Occipital lobe (tissue), 2 donors: ENCODE measurements around the gene DDX60. TPM values are rescaled to one million over a fixed set of nuclear protein-coding genes. Genes with fewer than 3 reads are reported as not detected.
"Not testable (repeated sequence)": the region's sequence is repeated elsewhere in the genome, so short reads cannot be mapped to it uniquely, and the experiment has no call there.

Source experiments
- DNase-seq: peaks from one replicate; lab custom pipeline; 2025; lab: John Stamatoyannopoulos, UW
- total RNA-seq: library from RNA; depleted of rRNA; stranded (reverse); fragments of >200 nt; gene quantifications from one replicate; pipeline ENCODE4 v1.2.3, GENCODE V29; 2014

The DDX60 gene
- total RNA-seq, 1 donor from 2014 or later: 6.7 TPM

DNA sequence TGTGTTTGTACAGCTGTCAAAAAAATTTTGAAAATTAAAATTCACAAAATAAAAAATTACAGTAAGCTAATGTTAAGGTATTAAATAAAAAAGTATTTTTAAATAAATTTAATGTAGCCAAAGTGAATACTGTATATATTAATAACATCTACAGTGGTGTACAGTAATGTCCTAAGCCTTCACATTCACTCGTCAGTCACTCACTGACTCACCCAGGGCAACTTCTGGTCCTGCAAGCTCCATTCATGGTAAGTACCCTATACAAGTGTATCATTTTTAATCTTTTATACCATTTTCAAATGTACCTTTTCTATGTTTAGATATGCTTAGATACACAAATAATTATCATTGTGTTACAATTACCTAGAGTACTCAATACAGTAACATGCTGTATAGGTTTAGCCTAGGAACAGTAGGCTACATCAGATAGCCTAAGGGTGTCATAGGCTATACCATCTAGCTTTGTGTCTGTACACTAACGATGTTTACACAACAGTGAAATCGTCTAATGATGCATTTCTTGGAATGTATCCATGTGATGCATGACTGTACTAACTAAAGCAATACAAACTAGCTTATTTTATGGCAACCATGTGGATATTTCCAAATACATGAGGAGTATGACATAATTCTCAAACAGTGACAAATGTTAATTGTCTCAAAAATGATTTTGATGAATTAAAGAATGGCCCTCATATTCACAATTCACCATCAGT, 13.7 kb downstream of the DDX60 start:
- DNase-seq: no peak

GRCh38 chr4:168303430-168303829, 15.1 kb downstream of the DDX60 start:
- not testable (repeated sequence) for DNase-seq

DNA sequence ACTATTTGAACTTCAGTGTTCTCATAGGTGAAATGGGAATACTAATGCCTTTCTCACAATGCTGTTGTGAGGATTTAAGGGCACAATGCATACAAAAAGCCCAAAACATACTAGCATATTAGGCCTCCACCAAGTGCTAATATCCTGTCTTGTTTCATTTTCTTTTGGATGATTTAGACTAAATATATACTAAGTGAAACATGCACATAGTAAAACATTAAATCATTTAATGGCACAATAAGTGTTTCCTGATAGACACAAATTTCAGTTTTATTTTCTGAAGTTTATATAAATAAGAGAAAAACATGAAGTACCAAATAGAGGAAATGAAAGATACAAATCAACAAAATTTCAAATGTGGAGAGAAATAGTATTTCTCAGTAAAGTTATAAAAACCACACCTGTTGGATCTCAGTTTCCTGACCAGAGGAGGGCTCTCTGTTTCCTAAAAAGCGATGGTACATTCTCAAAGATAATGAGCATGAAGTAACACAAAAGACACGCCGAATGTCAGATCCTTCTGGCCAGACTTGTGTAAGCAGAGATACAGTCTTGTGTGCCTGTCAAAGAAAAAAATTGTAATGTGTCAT, 25.1 kb downstream of the DDX60 start:
- no peak for DNase-seq

DNA sequence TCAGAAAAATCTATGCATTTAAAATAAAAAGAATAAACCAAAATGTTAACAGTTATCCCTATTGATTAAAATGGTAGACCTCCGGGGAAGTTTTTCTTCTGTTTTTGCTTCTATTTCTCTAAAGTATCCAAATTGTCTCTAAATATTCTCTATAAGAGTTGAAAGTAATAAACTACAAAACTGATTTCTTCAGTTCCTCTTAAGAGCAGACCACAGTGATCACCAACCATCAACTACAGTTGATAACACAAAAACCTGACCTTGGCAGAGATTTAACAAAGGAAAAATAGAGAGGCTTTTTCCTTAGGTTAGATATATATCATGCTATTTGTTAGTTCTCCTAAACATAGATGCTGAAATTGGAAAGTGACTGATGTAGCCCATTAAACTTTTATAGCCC, 27.3 kb downstream of the DDX60 start:
- DNase-seq: no peak

DNA sequence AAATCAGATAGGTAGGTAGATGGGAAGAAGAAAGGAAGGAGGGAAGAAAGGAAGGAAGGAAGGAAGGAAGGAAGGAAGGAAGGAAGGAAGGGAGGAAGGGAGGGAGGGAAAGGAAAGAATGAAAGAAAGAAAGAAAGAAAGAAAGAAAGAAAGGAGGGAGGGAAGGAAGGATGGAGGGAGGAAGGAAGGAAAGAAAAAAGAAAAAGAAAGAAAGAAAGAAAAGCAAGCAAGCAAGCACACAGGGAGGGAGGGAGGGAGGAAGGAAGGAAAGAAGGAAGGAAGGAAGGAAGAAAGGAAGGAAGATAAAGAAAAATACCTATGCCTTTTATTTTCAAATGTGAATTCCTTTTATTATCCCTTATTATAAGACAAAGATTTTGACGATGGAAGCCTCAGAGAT, 32.7 kb downstream of the DDX60 start:
- not testable (repeated sequence) for DNase-seq

DNA sequence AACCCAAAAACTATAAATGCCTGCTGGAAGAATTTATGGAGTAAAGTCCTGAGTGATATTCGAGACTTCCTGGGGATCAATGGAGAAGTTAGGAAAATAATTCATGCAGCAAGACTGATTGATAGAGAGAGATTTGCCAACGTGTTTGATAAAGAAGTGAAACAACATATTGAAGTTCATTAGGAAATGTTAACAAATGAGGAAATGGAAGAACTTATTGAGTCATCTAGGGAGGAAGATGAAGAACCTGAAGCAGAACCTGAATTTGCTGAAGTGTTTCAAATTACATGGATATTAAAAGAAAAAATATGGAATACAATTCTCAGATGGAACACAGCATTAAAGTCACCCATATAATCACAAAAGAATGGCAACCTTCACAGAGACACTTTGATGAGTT, 39.0 kb downstream of the DDX60 start:
- no peak for DNase-seq

DNA sequence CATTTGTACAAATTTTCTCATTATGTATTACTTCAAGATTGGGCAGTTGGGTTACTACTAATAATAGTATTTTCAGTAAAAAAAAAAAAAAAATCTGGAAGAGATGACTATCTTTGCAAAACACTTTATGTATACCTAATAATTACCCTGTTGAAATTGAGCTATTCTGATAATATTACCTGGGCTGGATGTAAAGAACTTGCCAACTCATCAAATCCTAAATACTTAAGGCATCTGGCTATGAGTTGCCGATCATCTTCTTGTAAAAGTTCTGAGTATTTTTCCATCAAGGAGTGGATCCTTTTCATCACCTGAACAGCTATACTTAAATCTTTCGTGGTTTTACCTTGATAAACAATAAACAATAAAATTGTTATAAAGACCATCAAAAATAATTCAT, 42.7 kb downstream of the DDX60 start:
- DNase-seq: no peak

GRCh38 chr4:168274871-168275270, 43.7 kb downstream of the DDX60 start:
- no peak for DNase-seq

- DNase-seq: no peak
These were observed 44.7 kb downstream of the DDX60 start for GRCh38 chr4:168273838-168274237.

DNA sequence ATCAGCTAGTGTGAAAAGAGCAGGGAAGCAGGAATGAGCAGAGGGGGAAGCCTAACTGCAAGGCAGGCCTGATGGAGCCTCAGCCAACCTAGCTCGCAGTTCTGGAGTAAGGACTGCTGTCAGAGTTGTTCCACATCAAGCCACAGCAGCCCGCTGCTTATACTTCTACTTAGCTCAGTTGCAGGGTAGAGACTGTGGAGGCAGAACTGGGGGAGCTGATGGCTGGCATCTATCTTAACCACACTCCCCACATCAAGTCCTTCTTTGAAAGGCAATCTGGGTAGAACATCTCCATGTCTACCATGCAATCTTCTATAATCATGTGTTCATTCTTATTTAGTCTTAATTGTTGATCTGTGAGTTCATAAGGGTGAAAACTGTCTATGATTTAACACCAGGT, 46.1 kb downstream of the DDX60 start:
- DNase-seq: no peak

GRCh38 chr4:168269896-168270295, 48.7 kb downstream of the DDX60 start:
- no peak for DNase-seq

DNA sequence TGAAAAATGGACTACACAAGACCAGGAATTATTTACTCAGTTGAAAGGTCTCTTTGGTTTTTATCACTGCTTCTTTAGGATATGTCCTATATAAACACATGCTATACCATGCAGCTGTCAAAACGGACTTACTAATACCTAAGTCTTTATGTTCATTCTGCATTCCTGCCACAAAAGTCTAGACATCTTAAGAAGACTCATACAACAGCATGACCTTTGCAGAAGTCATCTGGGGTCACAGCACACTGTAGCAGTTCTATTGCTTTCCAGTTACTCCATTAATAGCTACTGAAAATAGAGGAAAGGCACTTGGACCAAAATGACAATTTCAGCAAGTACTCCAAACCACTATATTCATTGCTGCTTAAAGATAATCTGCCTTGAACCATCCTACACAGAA, 53.2 kb downstream of the DDX60 start:
- no peak for DNase-seq

- no peak for DNase-seq
These were observed 53.6 kb downstream of the DDX60 start for GRCh38 chr4:168264903-168265302.

DNA sequence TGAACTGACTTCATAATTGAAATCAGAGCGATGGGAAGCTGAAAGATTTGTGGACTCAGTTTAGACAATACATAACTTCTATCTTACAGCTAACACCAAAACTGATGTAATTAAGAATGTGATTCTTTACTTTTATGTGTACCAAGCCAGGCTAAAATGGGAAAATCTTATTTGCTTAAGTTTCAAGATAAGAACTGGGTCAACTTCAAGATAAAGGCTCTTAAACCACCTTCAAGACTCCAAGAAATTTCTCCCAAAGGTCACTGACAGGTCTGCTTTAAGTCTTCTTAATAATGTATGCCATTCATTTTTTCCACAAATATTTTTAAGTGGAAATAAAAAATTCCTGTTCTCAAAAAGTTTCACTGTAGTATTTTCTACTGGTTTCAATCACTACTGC, 55.5 kb downstream of the DDX60 start:
- no peak for DNase-seq

GRCh38 chr4:168259096-168259495, 59.5 kb downstream of the DDX60 start:
- DNase-seq: no peak

GRCh38 chr4:168257768-168258167, 60.8 kb downstream of the DDX60 start:
- DNase-seq: no peak

DNA sequence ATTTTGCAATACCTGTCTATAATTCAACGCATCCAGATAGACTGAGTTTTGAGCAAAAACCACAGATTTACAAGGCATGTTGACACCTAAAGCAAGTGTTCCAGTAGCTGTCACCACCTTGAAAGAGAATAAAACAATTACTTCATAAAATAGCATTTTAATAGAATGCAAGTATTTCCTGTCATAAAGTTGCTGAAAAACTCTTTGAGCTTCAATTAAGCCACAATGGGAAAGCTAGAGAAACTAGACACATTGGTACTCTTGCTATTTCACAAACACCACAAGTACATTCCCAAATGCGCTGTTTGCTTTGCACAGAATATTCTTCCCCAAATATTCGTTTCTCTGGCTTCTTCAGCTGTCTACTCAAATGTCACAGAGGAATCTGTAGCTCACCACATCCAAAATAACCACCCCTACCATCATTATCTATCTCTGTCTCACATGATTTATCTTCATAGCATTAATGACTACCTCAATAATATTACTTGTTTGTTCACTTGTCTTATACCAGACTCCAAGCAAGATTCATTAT, 70.3 kb downstream of the DDX60 start:
- DNase-seq: no peak

- no peak for DNase-seq
These were observed 70.9 kb downstream of the DDX60 start for GRCh38 chr4:168247603-168248002.

DNA sequence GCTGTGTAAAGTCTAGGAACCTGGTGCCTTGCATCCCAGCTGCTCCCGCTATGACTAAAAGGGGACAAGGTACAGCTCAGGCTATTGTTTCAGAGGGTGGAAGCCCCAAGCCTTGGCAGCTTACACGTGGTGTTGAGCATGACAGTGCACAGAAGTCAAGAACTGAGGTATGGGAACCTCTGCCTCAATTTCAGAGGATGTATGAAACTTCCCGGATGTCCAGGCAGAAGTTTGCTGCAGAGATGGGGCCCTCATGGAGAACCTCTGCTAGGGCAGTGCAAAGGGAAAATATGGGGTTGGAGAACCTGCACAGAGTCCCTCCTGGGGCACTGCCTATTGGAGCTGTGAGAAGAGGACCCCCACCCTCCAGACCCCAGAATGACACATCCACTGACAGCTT, 76.6 kb downstream of the DDX60 start:
- no peak for DNase-seq

GRCh38 chr4:168240821-168241220, 77.7 kb downstream of the DDX60 start:
- DNase-seq: no peak

DNA sequence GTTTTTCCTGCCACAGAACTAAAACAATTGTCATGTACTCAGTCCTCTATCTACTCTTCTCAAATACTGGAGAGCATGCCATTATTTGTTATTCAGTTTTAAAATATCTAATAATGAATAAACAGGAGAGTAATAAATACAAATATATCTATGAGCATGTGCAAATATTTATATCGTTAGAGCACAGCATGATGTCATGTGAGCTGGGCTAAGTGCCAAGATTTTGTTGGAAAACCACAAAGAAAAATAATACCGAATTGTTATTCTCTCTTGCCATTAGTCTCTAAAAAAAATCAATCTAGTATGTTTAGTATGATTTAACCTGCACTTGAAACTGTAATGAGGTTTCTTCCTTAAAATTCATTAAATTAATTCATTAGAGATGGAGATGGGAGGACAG, 97.3 kb downstream of the DDX60 start:
- no peak for DNase-seq

- no peak for DNase-seq
These were observed 97.7 kb downstream of the DDX60 start for GRCh38 chr4:168220893-168221292.

- no peak for DNase-seq
These were observed 99.9 kb downstream of the DDX60 start for GRCh38 chr4:168218645-168219044.
